Effector memory CD8-positive, alpha-beta T cell (primary cell): Measurements from ENCODE around the gene EDIL3.

Experiments used
- ATAC-seq: fragments of 150-1000 bp; cut with Tn5 transposase; replicated peaks from 2 replicates; pipeline ENCODE4 v1.10.0; 2021; ENCODE audit warnings: mild to moderate bottlenecking, moderate library complexity
- DNase-seq, 3 experiments: peaks; one replicate each; pipeline ENCODE4 v3.0.0; 2021
- H3K27ac Mint-ChIP-seq, 2 donors: one replicate each; pipeline ENCODE4 v1.8.0; 2022; ENCODE audit warnings: mild to moderate bottlenecking in 2 of 2, mixed read lengths in 2 of 2, moderate library complexity in 2 of 2
- H3K27me3 Mint-ChIP-seq, 2 donors: one replicate each; pipeline ENCODE4 v1.8.0; 2022; ENCODE audit warnings: mixed read lengths in 2 of 2
- H3K36me3 Mint-ChIP-seq: one replicate; pipeline ENCODE4 v1.8.0; 2022; ENCODE audit warnings: mild to moderate bottlenecking, moderate library complexity, mixed read lengths; ENCODE audit not compliant: insufficient read depth
- H3K4me1 Mint-ChIP-seq, 2 donors: one replicate each; pipeline ENCODE4 v1.8.0; 2022; ENCODE audit warnings: low read depth in 2 of 2, mixed read lengths in 2 of 2
- H3K4me3 Mint-ChIP-seq, 2 donors: one replicate each; pipeline ENCODE4 v1.8.0; 2022; ENCODE audit warnings: mild to moderate bottlenecking in 2 of 2, mixed read lengths in 2 of 2, moderate library complexity in 2 of 2
- H3K9me3 Mint-ChIP-seq, 2 donors: one replicate each; pipeline ENCODE4 v1.8.0; 2022; ENCODE audit warnings: mixed read lengths in 2 of 2

Gene EDIL3

GRCh38 chr5:83919071-83920041 is 465.3 kb downstream of the EDIL3 start:
- Mint-ChIP-seq H3K9me3 (peaks cover 0 to 1% of the 10 kb centered on the region in 2 donors), H3K27ac (no peak overlapping the region), H3K4me3 (no peak overlapping the region), H3K27me3 (no peaks in the 10 kb centered on the region), H3K36me3 (no peaks in the 10 kb centered on the region), H3K4me1 (no peaks in the 10 kb centered on the region)
- ATAC-seq = no peak
- no peak for DNase-seq

- no peak for ATAC-seq
- Mint-ChIP-seq H3K4me1 (no peaks in the 10 kb centered on the region), H3K36me3 (no peaks in the 10 kb centered on the region), H3K27ac (no peak overlapping the region), H3K9me3 (peaks cover 0 to 1% of the 10 kb centered on the region in 2 donors), H3K27me3 (no peaks in the 10 kb centered on the region), H3K4me3 (no peak overlapping the region)
- no peak for DNase-seq
Observed at GRCh38 chr5:83917261-83917908, 467.3 kb downstream of the EDIL3 start.

- H3K27me3 Mint-ChIP-seq = no peaks in the 10 kb centered on the region
- ATAC-seq (no peak), DNase-seq (no peak)
- no peaks in the 10 kb centered on the region for H3K4me1 Mint-ChIP-seq
- H3K9me3 Mint-ChIP-seq = peaks cover 1 to 6% of the 10 kb centered on the region in 2 donors
- H3K4me3 Mint-ChIP-seq = no peak overlapping the region
- H3K27ac Mint-ChIP-seq = no peak overlapping the region
- H3K36me3 Mint-ChIP-seq = no peaks in the 10 kb centered on the region
Observed at GRCh38 chr5:83914662-83915418, 469.8 kb downstream of the EDIL3 start.

- peaks cover 1 to 6% of the 10 kb centered on the region in 2 donors for H3K9me3 Mint-ChIP-seq
- H3K36me3 Mint-ChIP-seq = no peaks in the 10 kb centered on the region
- ATAC-seq = no peak
- no peak overlapping the region for H3K4me3 Mint-ChIP-seq
- no peak overlapping the region for H3K27ac Mint-ChIP-seq
- H3K27me3 Mint-ChIP-seq = no peaks in the 10 kb centered on the region
- H3K4me1 Mint-ChIP-seq = no peaks in the 10 kb centered on the region
- no peak for DNase-seq
Observed at GRCh38 chr5:83914199-83914598, 470.5 kb downstream of the EDIL3 start.

- ATAC-seq (no peak), DNase-seq (no peak)
- H3K4me3 Mint-ChIP-seq = no peak overlapping the region
- no peaks in the 10 kb centered on the region for H3K27me3 Mint-ChIP-seq
- H3K36me3 Mint-ChIP-seq = no peaks in the 10 kb centered on the region
- H3K27ac Mint-ChIP-seq = no peak overlapping the region
- H3K9me3 Mint-ChIP-seq = peaks cover 3 to 6% of the 10 kb centered on the region in 2 donors
- H3K4me1 Mint-ChIP-seq = no peaks in the 10 kb centered on the region
Observed at GRCh38 chr5:83913593-83913992, 471.1 kb downstream of the EDIL3 start.

GRCh38 chr5:83911367-83911919 is 473.2 kb downstream of the EDIL3 start:
- DNase-seq = no peak
- Mint-ChIP-seq H3K4me3 (no peak overlapping the region), H3K36me3 (no peaks in the 10 kb centered on the region), H3K27me3 (no peaks in the 10 kb centered on the region), H3K9me3 (peaks cover 2 to 6% of the 10 kb centered on the region in 2 donors), H3K27ac (no peak overlapping the region), H3K4me1 (no peaks in the 10 kb centered on the region)
- ATAC-seq = no peak

- H3K4me3 Mint-ChIP-seq = no peak overlapping the region
- H3K27ac Mint-ChIP-seq = no peak overlapping the region
Observed at GRCh38 chr5:83900306-83900705, 484.4 kb downstream of the EDIL3 start.

GRCh38 chr5:83899326-83899970 is 485.2 kb downstream of the EDIL3 start:
- Mint-ChIP-seq H3K27me3 (no peaks in the 10 kb centered on the region), H3K4me1 (no peaks in the 10 kb centered on the region), H3K27ac (no peak overlapping the region), H3K36me3 (no peaks in the 10 kb centered on the region), H3K9me3 (peaks cover 0 to 2% of the 10 kb centered on the region in 2 donors), H3K4me3 (no peak overlapping the region)
- DNase-seq (no peak), ATAC-seq (no peak)

More at GRCh38 chr5:83900306-83900705, 484.4 kb downstream of the EDIL3 start:
- DNase-seq (no peak), ATAC-seq (no peak)
- Mint-ChIP-seq H3K36me3 (no peaks in the 10 kb centered on the region), H3K4me1 (no peaks in the 10 kb centered on the region), H3K9me3 (peaks cover 0 to 4% of the 10 kb centered on the region in 2 donors), H3K27me3 (no peaks in the 10 kb centered on the region)

- no peak overlapping the region for H3K27ac Mint-ChIP-seq
- ATAC-seq (no peak), DNase-seq (no peak)
- no peaks in the 10 kb centered on the region for H3K27me3 Mint-ChIP-seq
- H3K9me3 Mint-ChIP-seq = peaks cover 0 to 2% of the 10 kb centered on the region in 2 donors
- H3K4me1 Mint-ChIP-seq = no peaks in the 10 kb centered on the region
- H3K36me3 Mint-ChIP-seq = no peaks in the 10 kb centered on the region
- no peak overlapping the region for H3K4me3 Mint-ChIP-seq
Observed at GRCh38 chr5:83895860-83896259, 488.8 kb downstream of the EDIL3 start.

GRCh38 chr5:83891261-83891660 is 493.4 kb downstream of the EDIL3 start:
- no peak for ATAC-seq

More at GRCh38 chr5:83891261-83891660, 493.4 kb downstream of the EDIL3 start:
- Mint-ChIP-seq H3K4me3 (no peak overlapping the region), H3K27ac (no peak overlapping the region), H3K4me1 (no peaks in the 10 kb centered on the region), H3K27me3 (no peaks in the 10 kb centered on the region), H3K9me3 (peaks cover 0 to 2% of the 10 kb centered on the region in 2 donors), H3K36me3 (no peaks in the 10 kb centered on the region)
- DNase-seq = no peak
